Choroid plexus epithelial cell (primary cell): ENCODE data around the gene ARHGEF19.
"Not testable (repeated sequence)": the region's sequence is repeated elsewhere in the genome, so short reads cannot be mapped to it uniquely, and the experiment has no call there.

Experiments used
- DNase-seq: peaks from one replicate; pipeline ENCODE4 v3.0.0-alpha.2; 2010; ENCODE audit warnings: low read depth
- H3K4me3 ChIP-seq: 2 replicates; pipeline ENCODE4 v1.5.1; 2011; ENCODE audit warnings: low read depth, mild to moderate bottlenecking, control low read depth, low read length, moderate library complexity
- CTCF ChIP-seq: conservative IDR thresholded peaks from 2 replicates; pipeline ENCODE4 v1.5.1; 2011; ENCODE audit warnings: low read depth, mild to moderate bottlenecking, control low read depth, inconsistent platforms, low read length, moderate library complexity

ARHGEF19 gene

GRCh38 chr1:16212251-16212961 lies at the start of gene ARHGEF19:
TSS of gene ARHGEF19 (minus strand) at chr1:16212652. CDS start at chr1:16209054, 3,598 bp downstream.
- no peak for DNase-seq
- H3K4me3 ChIP-seq, result no peak within 1 kb of the TSS
- no peak for TF ChIP-seq CTCF

- DNase-seq, result no peak
- TF ChIP-seq CTCF, result no peak
- H3K4me3 ChIP-seq, result no peak overlapping the region
Observed at GRCh38 chr1:16262067-16262466, 49.6 kb upstream of the ARHGEF19 start.

- no peak for TF ChIP-seq CTCF
- peak; percentile 73 for DNase-seq
- no peak overlapping the region for H3K4me3 ChIP-seq
Observed at GRCh38 chr1:16260814-16261213, 48.4 kb upstream of the ARHGEF19 start.

- no peak for TF ChIP-seq CTCF
- no peak overlapping the region for H3K4me3 ChIP-seq
- DNase-seq, result no peak
Observed at GRCh38 chr1:16258591-16259135, 46.2 kb upstream of the ARHGEF19 start.

- H3K4me3 ChIP-seq, result no peak overlapping the region
- no peak for DNase-seq
- no peak for TF ChIP-seq CTCF
Observed at GRCh38 chr1:16257968-16258367, 45.5 kb upstream of the ARHGEF19 start.

- not testable (repeated sequence) for DNase-seq, H3K4me3 ChIP-seq
Observed at GRCh38 chr1:16257556-16257955, 45.1 kb upstream of the ARHGEF19 start.

- DNase-seq, result no peak
- no peak for TF ChIP-seq CTCF
Observed at GRCh38 chr1:16256478-16256877, 44.0 kb upstream of the ARHGEF19 start.

More at GRCh38 chr1:16256478-16256877, 44.0 kb upstream of the ARHGEF19 start:
- H3K4me3 ChIP-seq, result no peak overlapping the region
